ENCODE measurements around the gene APOLD1.
A peak's percentile ranks its signal among the peaks of the same experiment; 100 is the strongest.
"Not testable (repeated sequence)": the region's sequence is repeated elsewhere in the genome, so short reads cannot be mapped to it uniquely, and the experiment has no call there.

APOLD1 gene

DNA sequence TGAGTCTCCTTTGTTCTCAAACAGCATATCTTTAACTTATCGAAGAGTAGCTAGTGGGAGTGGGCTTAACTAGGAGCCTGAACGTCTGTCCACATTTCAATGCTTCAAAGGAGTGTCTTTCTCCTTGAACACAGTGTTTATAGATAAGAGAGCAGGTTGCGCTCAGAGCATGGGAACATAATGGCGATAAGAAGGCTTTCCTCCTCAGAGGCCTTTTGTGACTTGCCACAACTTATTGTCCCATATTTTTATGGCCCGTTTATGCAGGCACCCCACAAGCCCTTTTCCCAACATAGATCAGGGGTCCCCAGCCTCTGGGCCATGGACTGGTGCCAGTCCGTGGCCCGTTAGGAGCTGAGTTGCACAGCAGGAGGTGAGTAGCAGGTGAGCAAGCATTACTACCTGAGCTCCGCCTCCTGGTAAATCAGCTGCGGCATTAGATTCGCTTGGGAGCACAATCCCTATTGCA, 25.1 kb downstream of the APOLD1 start:
- no peak overlapping the region for H3K27ac ChIP-seq (ENCODE audit: low read depth, low read length)

GRCh38 chr12:12811343-12811742, 25.9 kb downstream of the APOLD1 start:
- no peaks in the 10 kb centered on the region for H3K27me3 ChIP-seq (ENCODE audit: control insufficient read depth, insufficient read depth, low read length)
- H3K4me1 ChIP-seq (ENCODE audit: control insufficient read depth, insufficient read depth, low read length), result peaks cover 7% of the 10 kb centered on the region; the same call in 1 of the 2 replicates
- H3K36me3 ChIP-seq (ENCODE audit: control insufficient read depth, insufficient read depth, low read length), result peaks cover 17% of the 10 kb centered on the region
- no peak overlapping the region for H3K9ac ChIP-seq (ENCODE audit: low read length)
- no peaks in the 10 kb centered on the region for H3K9me3 ChIP-seq (ENCODE audit: control insufficient read depth, insufficient read depth, low read depth, low read length)
- no peak overlapping the region for H3K4me3 ChIP-seq (ENCODE audit: low read depth, low read length)
- H3K27ac ChIP-seq (ENCODE audit: low read depth, low read length), result no peak overlapping the region

More for the DNA sequence above, 25.1 kb downstream of the APOLD1 start:
- no peak overlapping the region for H3K4me3 ChIP-seq (ENCODE audit: low read depth, low read length)
- no peak overlapping the region for H3K9ac ChIP-seq (ENCODE audit: low read length)
- peaks cover 7% of the 10 kb centered on the region; the same call in 1 of the 2 replicates for H3K4me1 ChIP-seq (ENCODE audit: control insufficient read depth, insufficient read depth, low read length)
- H3K36me3 ChIP-seq (ENCODE audit: control insufficient read depth, insufficient read depth, low read length), result peaks cover 9% of the 10 kb centered on the region
- no peaks in the 10 kb centered on the region for H3K9me3 ChIP-seq (ENCODE audit: control insufficient read depth, insufficient read depth, low read depth, low read length)
- H3K27me3 ChIP-seq (ENCODE audit: control insufficient read depth, insufficient read depth, low read length), result no peaks in the 10 kb centered on the region

GRCh38 chr12:12812174-12812573, 26.7 kb downstream of the APOLD1 start:
- Histone ChIP-seq H3K27me3 (ENCODE audit: control insufficient read depth, insufficient read depth, low read length) (no peaks in the 10 kb centered on the region), H3K9me3 (ENCODE audit: control insufficient read depth, insufficient read depth, low read depth, low read length) (no peaks in the 10 kb centered on the region), H3K4me1 (ENCODE audit: control insufficient read depth, insufficient read depth, low read length) (peaks cover 7% of the 10 kb centered on the region; the same call in 1 of the 2 replicates), H3K4me3 (ENCODE audit: low read depth, low read length) (no peak overlapping the region), H3K9ac (ENCODE audit: low read length) (no peak overlapping the region), H3K36me3 (ENCODE audit: control insufficient read depth, insufficient read depth, low read length) (peaks cover 20% of the 10 kb centered on the region), H3K27ac (ENCODE audit: low read depth, low read length) (no peak overlapping the region)

DNA sequence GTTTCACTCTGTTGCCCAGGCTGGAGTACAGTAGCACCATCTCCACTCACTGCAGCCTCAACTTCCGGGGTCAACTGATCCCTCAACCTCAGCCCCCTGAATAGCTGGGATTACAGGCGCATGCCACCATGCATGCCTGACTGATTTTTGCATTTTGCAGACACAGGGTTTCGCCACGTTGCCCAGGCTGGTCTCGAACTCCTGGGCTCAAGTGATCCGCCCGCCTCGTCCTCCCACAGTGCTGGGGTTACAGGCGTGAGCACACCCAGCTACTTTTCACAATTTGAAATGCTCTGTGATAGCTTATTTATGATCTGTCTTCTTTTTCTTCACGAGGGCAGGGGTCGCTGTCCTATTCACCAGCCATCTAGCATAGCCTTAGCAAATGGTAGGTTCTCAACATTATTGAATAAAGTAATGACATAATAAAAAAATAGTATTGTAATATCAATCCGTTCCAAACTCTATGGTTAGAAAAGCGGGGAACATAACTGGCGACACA, 27.2 kb downstream of the APOLD1 start:
- H3K4me1 ChIP-seq (ENCODE audit: control insufficient read depth, insufficient read depth, low read length), result peaks cover 7% of the 10 kb centered on the region; the same call in 1 of the 2 replicates
- H3K27me3 ChIP-seq (ENCODE audit: control insufficient read depth, insufficient read depth, low read length), result no peaks in the 10 kb centered on the region
- peak overlapping the region; percentile 92; the same call in 1 of the 2 replicates for H3K4me3 ChIP-seq (ENCODE audit: low read depth, low read length)
- no peak overlapping the region for H3K9ac ChIP-seq (ENCODE audit: low read length)
- no peak overlapping the region for H3K27ac ChIP-seq (ENCODE audit: low read depth, low read length)
- peaks cover 21% of the 10 kb centered on the region for H3K36me3 ChIP-seq (ENCODE audit: control insufficient read depth, insufficient read depth, low read length)
- no peaks in the 10 kb centered on the region for H3K9me3 ChIP-seq (ENCODE audit: control insufficient read depth, insufficient read depth, low read depth, low read length)

- Histone ChIP-seq H3K36me3 (ENCODE audit: control insufficient read depth, insufficient read depth, low read length) (peaks cover 21% of the 10 kb centered on the region), H3K27me3 (ENCODE audit: control insufficient read depth, insufficient read depth, low read length) (no peaks in the 10 kb centered on the region), H3K9ac (ENCODE audit: low read length) (peak within 1 kb of the TSS; percentile 95), H3K4me1 (ENCODE audit: control insufficient read depth, insufficient read depth, low read length) (peaks cover 7% of the 10 kb centered on the region; the same call in 1 of the 2 replicates), H3K9me3 (ENCODE audit: control insufficient read depth, insufficient read depth, low read depth, low read length) (no peaks in the 10 kb centered on the region), H3K4me3 (ENCODE audit: low read depth, low read length) (peak within 1 kb of the TSS; percentile 92), H3K27ac (ENCODE audit: low read depth, low read length) (peak within 1 kb of the TSS; percentile 65)
These were observed 28.0 kb downstream of the APOLD1 start, which contains the start of gene DDX47 for GRCh38 chr12:12813120-12814101. Gene DDX47 (plus strand): TSS chr12:12813346. CDS start chr12:12813368, 22 bp downstream.

DNA sequence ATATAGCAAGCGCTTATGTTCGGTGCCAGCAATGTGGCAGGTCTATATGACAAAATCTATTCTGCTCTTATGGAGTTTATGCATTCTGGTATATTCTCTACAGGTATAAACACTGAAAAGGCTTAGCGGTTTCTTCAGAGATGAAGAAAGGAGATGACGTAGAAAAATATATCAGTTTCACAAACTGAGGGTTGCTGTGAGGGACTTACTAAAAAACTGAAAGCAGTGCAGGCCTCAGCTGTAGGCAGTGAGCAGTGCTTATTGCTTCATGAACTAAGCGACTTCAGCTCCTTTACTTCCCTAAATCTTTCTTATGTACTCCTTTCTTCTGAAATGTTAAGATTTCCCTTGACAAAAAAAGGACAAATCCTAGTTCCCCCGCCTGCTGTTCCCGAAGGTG, 32.2 kb downstream of the APOLD1 start:
- Histone ChIP-seq H3K36me3 (ENCODE audit: control insufficient read depth, insufficient read depth, low read length) (peaks cover 53% of the 10 kb centered on the region), H3K4me1 (ENCODE audit: control insufficient read depth, insufficient read depth, low read length) (peaks cover 7% of the 10 kb centered on the region; the same call in 1 of the 2 replicates), H3K27ac (ENCODE audit: low read depth, low read length) (no peak overlapping the region), H3K4me3 (ENCODE audit: low read depth, low read length) (no peak overlapping the region), H3K27me3 (ENCODE audit: control insufficient read depth, insufficient read depth, low read length) (no peaks in the 10 kb centered on the region), H3K9ac (ENCODE audit: low read length) (no peak overlapping the region), H3K9me3 (ENCODE audit: control insufficient read depth, insufficient read depth, low read depth, low read length) (no peaks in the 10 kb centered on the region)

DNA sequence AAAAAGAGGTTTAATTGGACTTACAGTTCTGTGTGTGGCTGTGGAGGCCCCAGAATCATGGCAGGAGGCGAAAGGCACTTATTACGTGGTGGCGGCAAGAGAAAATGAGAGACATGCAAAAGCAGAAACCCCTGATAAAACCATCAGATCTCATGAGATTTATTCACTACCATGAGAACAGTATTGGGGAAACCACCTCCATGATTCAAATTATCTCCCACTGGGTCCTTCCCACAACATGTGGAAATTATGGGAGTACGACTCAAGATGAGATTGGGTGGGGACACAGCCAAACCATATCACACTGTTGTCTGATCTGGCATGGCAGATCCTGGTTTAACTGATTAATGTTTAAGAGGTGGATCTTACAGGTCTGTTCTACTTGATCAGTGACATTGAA, 33.2 kb downstream of the APOLD1 start:
- Histone ChIP-seq H3K4me1 (ENCODE audit: control insufficient read depth, insufficient read depth, low read length) (peaks cover 6% of the 10 kb centered on the region; the same call in 1 of the 2 replicates), H3K27me3 (ENCODE audit: control insufficient read depth, insufficient read depth, low read length) (no peaks in the 10 kb centered on the region), H3K36me3 (ENCODE audit: control insufficient read depth, insufficient read depth, low read length) (peaks cover 64% of the 10 kb centered on the region), H3K9ac (ENCODE audit: low read length) (no peak overlapping the region), H3K9me3 (ENCODE audit: control insufficient read depth, insufficient read depth, low read depth, low read length) (no peaks in the 10 kb centered on the region), H3K27ac (ENCODE audit: low read depth, low read length) (no peak overlapping the region), H3K4me3 (ENCODE audit: low read depth, low read length) (no peak overlapping the region)

GRCh38 chr12:12819221-12819620, 33.8 kb downstream of the APOLD1 start:
- H3K9ac ChIP-seq (ENCODE audit: low read length), result no peak overlapping the region
- H3K4me1 ChIP-seq (ENCODE audit: control insufficient read depth, insufficient read depth, low read length), result 0 out of 2 replicates have a peak, but pooled peaks cover 1% of the 10 kb centered on the region
- H3K36me3 ChIP-seq (ENCODE audit: control insufficient read depth, insufficient read depth, low read length), result peaks cover 69% of the 10 kb centered on the region
- H3K4me3 ChIP-seq (ENCODE audit: low read depth, low read length), result no peak overlapping the region
- no peaks in the 10 kb centered on the region for H3K9me3 ChIP-seq (ENCODE audit: control insufficient read depth, insufficient read depth, low read depth, low read length)
- H3K27me3 ChIP-seq (ENCODE audit: control insufficient read depth, insufficient read depth, low read length), result no peaks in the 10 kb centered on the region
- H3K27ac ChIP-seq (ENCODE audit: low read depth, low read length), result no peak overlapping the region

GRCh38 chr12:12819752-12820311, 34.4 kb downstream of the APOLD1 start:
- no peaks in the 10 kb centered on the region for H3K27me3 ChIP-seq (ENCODE audit: control insufficient read depth, insufficient read depth, low read length)
- H3K9me3 ChIP-seq (ENCODE audit: control insufficient read depth, insufficient read depth, low read depth, low read length), result no peaks in the 10 kb centered on the region
- no peak overlapping the region for H3K4me3 ChIP-seq (ENCODE audit: low read depth, low read length)
- peaks cover 74% of the 10 kb centered on the region for H3K36me3 ChIP-seq (ENCODE audit: control insufficient read depth, insufficient read depth, low read length)
- H3K4me1 ChIP-seq (ENCODE audit: control insufficient read depth, insufficient read depth, low read length), result no peaks in the 10 kb centered on the region
- no peak overlapping the region for H3K27ac ChIP-seq (ENCODE audit: low read depth, low read length)
- no peak overlapping the region for H3K9ac ChIP-seq (ENCODE audit: low read length)

GRCh38 chr12:12820376-12820775, 34.9 kb downstream of the APOLD1 start:
- not testable (repeated sequence) for H3K4me3 ChIP-seq (ENCODE audit: low read depth, low read length); H3K27ac ChIP-seq (ENCODE audit: low read depth, low read length); H3K4me1 ChIP-seq (ENCODE audit: control insufficient read depth, insufficient read depth, low read length); H3K9me3 ChIP-seq (ENCODE audit: control insufficient read depth, insufficient read depth, low read depth, low read length); H3K27me3 ChIP-seq (ENCODE audit: control insufficient read depth, insufficient read depth, low read length); H3K9ac ChIP-seq (ENCODE audit: low read length)
- peaks cover 74% of the 10 kb centered on the region for H3K36me3 ChIP-seq (ENCODE audit: control insufficient read depth, insufficient read depth, low read length)
